Right ventricle myocardium superior (tissue), 1 donor: Measurements from ENCODE around the gene EVC2. TPM values are rescaled to one million over a fixed set of nuclear protein-coding genes. Genes with fewer than 3 reads are reported as not detected.
"Not testable (repeated sequence)": the region's sequence is repeated elsewhere in the genome, so short reads cannot be mapped to it uniquely, and the experiment has no call there.

Experiments used
- ATAC-seq: fragments of 200-7000 bp; cut with Tn5 transposase; one replicate; pipeline ENCODE4 v1.9.1; 2020; ENCODE audit warnings: mild to moderate bottlenecking; ENCODE audit not compliant: poor library complexity
- DNase-seq: peaks from one replicate; pipeline ENCODE4 v3.0.0-alpha.2; 2020
- intact Hi-C: fragments of 100-400 bp; cut with DNase I; formaldehyde crosslinking; loops from one replicate; pipeline ENCODE4 v1.11.2; 2022
- total RNA-seq: library from RNA; stranded (reverse); fragmentation: NEBNext Ultra II Directional; extraction: Animal tissue kit (Norgen Biotek cat#: 25700); gene quantifications from one replicate; pipeline ENCODE4 v1.2.1, GENCODE V29; 2021
- donor health status: DM: no; HTN: yes; CAD: no; lungs with severe emphysema.

Gene EVC2
- total RNA-seq, 1 donor from 2014 or later, result 1.6 TPM

GRCh38 chr4:5609306-5610007 lies 98.9 kb downstream of the EVC2 start:
- intact Hi-C loops, result no loop called here
- ATAC-seq (no peak), DNase-seq (no peak)

DNA sequence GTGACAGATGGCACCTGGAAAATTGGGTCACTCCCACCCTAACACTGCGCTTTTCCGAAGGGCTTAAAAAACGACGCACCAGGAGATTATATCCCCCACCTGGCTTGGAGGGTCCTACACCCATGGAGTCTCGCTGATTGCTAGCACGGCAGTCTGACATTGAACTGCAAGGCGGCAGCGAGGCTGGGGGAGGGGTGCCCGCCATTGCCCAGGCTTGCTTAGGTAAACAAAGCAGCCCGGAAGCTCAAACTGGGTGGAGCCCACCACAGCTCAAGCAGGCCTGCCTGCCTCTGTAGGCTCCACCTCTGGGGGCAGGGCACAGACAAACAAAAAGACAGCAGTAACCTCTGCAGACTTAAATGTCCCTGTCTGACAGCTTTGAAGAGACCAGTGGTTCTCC lies 114.5 kb downstream of the EVC2 start:
- intact Hi-C loops, ATAC-seq, DNase-seq: not testable (repeated sequence)

GRCh38 chr4:5592272-5592671 lies 116.1 kb downstream of the EVC2 start:
- intact Hi-C loops, result no loop called here
- DNase-seq (no peak), ATAC-seq (no peak)

GRCh38 chr4:5589495-5589894 lies 118.9 kb downstream of the EVC2 start:
- intact Hi-C loops, result no loop called here
- no peak for ATAC-seq
- DNase-seq, result no peak

- ATAC-seq, result no peak
- intact Hi-C loops, result no loop called here
Measured at GRCh38 chr4:5588046-5588445, 120.3 kb downstream of the EVC2 start.

GRCh38 chr4:5575941-5576340 lies 132.4 kb downstream of the EVC2 start:
- DNase-seq, result no peak
- ATAC-seq, result no peak
- intact Hi-C loops, result no loop called here

More at GRCh38 chr4:5588046-5588445, 120.3 kb downstream of the EVC2 start:
- no peak for DNase-seq

DNA sequence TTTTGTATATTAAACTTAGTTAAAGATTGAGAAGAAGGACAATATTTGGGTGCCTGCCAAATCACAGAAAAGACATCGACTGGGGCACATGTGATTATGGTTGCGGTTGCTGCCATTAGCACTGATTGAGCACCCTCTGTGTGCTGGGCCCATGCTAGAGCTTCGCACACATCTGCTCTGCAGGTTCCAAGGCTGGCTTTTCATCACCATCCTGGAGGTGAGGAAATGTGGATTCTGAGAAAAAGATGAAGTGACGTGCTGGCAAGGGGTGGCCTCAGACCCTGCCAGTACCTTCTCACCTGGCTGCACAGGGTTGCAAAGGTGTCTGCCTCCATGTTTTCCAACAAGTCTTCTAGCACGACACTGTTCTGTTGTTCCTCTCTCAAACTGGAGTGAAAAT lies 134.0 kb downstream of the EVC2 start:
- ATAC-seq (no peak), DNase-seq (no peak)
- intact Hi-C loops, result no loop called here

- DNase-seq (no peak), ATAC-seq (no peak)
- intact Hi-C loops, result no loop called here
Measured at GRCh38 chr4:5573965-5574364, 134.4 kb downstream of the EVC2 start.

DNA sequence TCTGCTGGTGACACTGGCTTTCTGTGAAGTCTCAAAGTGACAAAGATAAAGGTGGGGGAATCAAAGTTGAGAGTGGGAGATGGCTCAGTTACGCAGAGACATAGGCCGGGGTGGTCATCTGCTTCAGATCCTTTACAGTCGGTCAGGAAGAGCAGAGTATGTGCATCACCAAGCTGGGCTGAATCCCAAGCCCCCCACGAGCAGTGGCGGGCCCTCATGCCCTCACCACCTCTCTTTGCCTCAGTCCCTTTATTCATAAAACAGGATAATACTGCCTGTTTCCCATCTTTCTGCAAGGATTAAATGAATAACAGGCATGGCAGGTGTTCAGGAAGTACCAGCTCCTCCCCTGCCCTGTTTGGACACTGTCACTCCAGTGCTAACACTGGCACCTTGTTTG lies 135.6 kb downstream of the EVC2 start:
- no peak for DNase-seq
- no peak for ATAC-seq
- intact Hi-C loops, result no loop called here

- no peak for DNase-seq
- ATAC-seq, result no peak
- intact Hi-C loops, result no loop called here
Measured at GRCh38 chr4:5572114-5572513, 136.2 kb downstream of the EVC2 start.

- no peak for DNase-seq
- no peak for ATAC-seq
- intact Hi-C loops, result no loop called here
Measured at GRCh38 chr4:5571646-5572045, 136.7 kb downstream of the EVC2 start.

DNA sequence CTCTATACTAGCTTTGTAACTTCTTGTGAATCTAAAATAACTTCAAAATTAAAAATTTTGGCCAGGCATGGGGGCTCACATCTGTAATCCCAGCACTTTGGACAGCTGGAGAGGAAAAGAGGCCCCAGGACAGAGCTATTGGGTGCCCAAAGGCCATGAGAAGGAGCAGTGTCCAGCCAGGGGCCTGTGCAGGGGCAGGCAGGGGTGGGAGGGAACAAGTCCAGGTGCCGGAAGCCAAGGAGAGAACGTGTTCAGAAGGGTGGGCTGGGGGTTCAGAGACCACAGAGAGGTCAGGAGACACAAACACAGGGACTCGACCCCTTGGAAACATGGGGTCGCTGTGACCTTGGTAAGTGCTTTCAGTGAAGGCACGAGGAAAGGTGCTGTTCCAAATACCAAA lies 138.9 kb downstream of the EVC2 start:
- DNase-seq (no peak), ATAC-seq (no peak)
- intact Hi-C loops, result no loop called here

GRCh38 chr4:5568931-5569330 lies 139.4 kb downstream of the EVC2 start:
- DNase-seq, result no peak
- ATAC-seq, result no peak

GRCh38 chr4:5568336-5568735 lies 140.0 kb downstream of the EVC2 start:
- no peak for ATAC-seq
- intact Hi-C loops, result no loop called here
- no peak for DNase-seq

More at GRCh38 chr4:5568931-5569330, 139.4 kb downstream of the EVC2 start:
- intact Hi-C loops, result no loop called here

DNA sequence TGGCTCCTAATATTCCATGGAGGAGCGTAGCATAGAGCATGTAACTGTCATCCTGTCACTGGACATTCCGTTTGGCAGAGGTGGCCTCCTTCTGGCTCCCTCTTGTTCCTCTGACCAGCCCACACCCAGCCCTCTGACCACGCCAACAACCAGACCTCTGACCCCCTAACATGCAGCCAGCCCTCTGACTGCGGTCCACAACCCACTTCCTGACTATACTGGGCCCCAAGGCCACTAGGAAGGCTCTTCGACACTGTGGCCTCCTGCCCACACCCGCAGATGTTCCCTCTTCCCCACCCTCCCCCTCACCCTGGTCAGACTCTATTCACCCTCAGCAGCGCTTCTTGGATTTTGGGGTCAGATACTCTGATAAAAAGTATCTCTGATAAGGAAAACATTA lies 141.4 kb downstream of the EVC2 start:
- ATAC-seq, result no peak
- no peak for DNase-seq
- intact Hi-C loops, result no loop called here

DNA sequence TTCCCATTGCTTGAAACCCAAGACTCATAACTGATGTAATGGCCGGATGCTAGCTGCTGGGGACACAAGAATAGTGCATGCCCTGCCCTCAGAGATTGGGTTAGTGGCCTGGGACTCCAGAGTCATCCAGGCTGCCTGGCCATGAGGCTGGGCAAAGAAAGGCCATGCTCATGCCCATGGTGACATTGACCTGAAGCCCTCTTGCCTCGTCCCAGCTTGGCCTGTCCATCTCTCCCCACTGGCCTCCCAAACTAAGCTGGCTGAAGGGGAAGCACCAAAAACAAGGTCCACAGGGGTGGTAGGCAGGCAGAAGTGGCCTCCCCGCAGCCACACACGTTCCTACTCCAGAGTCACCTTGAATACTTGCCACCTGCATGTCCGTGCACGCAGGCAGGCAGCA lies 141.8 kb downstream of the EVC2 start:
- ATAC-seq, result no peak
- no peak for DNase-seq
- intact Hi-C loops, result no loop called here

DNA sequence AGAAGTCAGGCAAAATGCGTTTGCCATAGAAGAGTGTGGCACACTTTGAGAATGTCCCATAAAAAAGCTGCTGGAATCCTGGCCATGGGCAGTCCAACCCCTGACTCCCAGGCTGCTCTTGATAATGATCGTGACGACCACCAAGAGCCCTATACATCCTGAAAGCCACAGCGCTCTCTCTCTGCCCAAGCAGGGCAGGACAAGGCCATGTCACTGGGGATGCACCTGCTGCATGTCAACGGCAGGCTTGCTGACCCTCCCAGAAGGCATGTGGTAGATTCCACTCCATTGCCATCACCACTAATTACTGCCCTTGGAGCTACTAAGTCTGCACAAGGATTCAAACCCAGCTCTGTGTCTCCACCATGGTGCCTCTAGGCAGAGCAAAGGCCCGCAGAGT lies 144.5 kb downstream of the EVC2 start:
- no peak for DNase-seq
- no peak for ATAC-seq
- intact Hi-C loops, result no loop called here

DNA sequence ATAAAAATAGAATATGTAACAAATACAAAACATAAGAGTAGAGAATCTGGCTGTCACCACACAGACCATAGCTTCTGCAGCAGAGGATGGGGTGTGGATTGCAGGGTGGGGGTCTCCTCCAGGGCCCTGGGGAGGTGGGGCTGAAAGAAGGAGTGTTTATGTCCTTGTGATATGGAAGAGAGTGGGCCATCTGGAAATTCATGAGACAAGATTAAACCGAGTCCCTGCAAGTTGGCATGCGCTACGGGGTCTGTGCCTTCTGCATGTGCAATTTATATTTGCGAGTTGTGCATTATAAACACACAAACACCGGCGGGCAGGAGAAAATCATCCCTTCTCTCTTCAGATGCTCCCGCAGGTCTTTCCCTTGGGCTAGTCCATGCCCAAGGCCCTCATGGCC lies 145.9 kb downstream of the EVC2 start:
- no peak for DNase-seq
- intact Hi-C loops, result no loop called here
- ATAC-seq, result no peak

DNA sequence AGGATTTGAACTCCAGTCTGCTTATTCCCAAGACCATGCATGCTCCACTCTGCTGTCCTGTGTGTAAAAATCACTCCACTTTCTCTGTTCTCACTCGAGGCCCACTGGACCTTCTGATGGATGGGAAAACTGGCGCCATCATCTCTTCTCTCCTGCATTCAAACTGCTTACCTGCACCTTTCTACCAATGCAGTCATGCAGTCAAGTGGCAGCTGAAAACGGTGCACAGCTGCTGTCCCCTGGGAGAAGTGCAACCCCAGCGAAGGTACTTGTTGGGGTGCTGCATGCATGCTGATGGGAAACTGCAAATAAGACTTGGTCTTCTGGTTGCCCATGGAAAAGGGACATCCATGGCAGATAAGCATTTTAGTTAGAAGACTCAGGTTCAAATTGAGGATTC lies 147.1 kb downstream of the EVC2 start:
- DNase-seq (no peak), ATAC-seq (no peak)
- intact Hi-C loops, result no loop called here

GRCh38 chr4:5558502-5558901 lies 149.9 kb downstream of the EVC2 start:
- ATAC-seq (no peak), DNase-seq (no peak)
- intact Hi-C loops, result no loop called here

DNA sequence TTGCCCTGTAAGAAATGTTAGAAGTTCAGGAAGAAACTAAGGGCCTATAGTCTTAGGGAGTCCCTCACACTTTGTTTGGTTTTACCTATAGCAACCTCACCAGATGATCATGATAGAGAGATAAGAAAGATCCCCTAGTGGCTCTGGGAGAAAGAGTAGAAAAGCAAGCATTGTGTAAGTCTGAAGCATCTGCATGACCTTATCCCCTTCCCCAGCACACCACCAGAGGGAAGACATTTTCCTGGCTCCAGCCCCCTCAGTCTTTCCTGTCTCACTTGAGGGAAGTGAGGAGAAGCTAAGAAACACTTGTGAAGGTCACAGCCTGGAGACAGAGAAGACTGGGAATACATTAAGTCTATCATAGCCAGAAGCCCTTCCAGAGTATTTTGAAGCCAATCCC lies 154.0 kb downstream of the EVC2 start:
- ATAC-seq, result no peak
- intact Hi-C loops, result no loop called here
- DNase-seq, result no peak
